ENCODE results near the gene ZSWIM8.
"Not testable (repeated sequence)": the region's sequence is repeated elsewhere in the genome, so short reads cannot be mapped to it uniquely, and the experiment has no call there.

ZSWIM8 gene

GRCh38 chr10:73814276-73814895, 29.0 kb downstream of the ZSWIM8 start:
- DNase-seq (ENCODE audit: low spot score): no peak

- no peak for DNase-seq (ENCODE audit: low spot score)
These were observed 29.7 kb downstream of the ZSWIM8 start for GRCh38 chr10:73814896-73815718.

GRCh38 chr10:73815719-73816030, 30.3 kb downstream of the ZSWIM8 start:
- DNase-seq (ENCODE audit: low spot score): no peak

- no peak for DNase-seq (ENCODE audit: low spot score)
These were observed 31.7 kb downstream of the ZSWIM8 start for GRCh38 chr10:73816917-73817729.

GRCh38 chr10:73817826-73818225, 32.4 kb downstream of the ZSWIM8 start:
- no peak for DNase-seq (ENCODE audit: low spot score)

- DNase-seq (ENCODE audit: low spot score): no peak
These were observed 33.0 kb downstream of the ZSWIM8 start for GRCh38 chr10:73818402-73818801.

- no peak for DNase-seq (ENCODE audit: low spot score)
These were observed 33.7 kb downstream of the ZSWIM8 start for GRCh38 chr10:73819081-73819480.

- DNase-seq (ENCODE audit: low spot score): no peak
These were observed 34.2 kb downstream of the ZSWIM8 start for GRCh38 chr10:73819513-73820093.

- DNase-seq (ENCODE audit: low spot score): no peak
These were observed 38.0 kb downstream of the ZSWIM8 start for GRCh38 chr10:73823391-73823790.

GRCh38 chr10:73824146-73824725, 38.8 kb downstream of the ZSWIM8 start:
- no peak for DNase-seq (ENCODE audit: low spot score)

- no peak for DNase-seq (ENCODE audit: low spot score)
These were observed 42.1 kb downstream of the ZSWIM8 start for GRCh38 chr10:73827346-73828089.

GRCh38 chr10:73828161-73828560, 42.8 kb downstream of the ZSWIM8 start:
- DNase-seq (ENCODE audit: low spot score): no peak

GRCh38 chr10:73829090-73829489, 43.7 kb downstream of the ZSWIM8 start:
- not testable (repeated sequence) for DNase-seq (ENCODE audit: low spot score)

- DNase-seq (ENCODE audit: low spot score): no peak
These were observed 51.1 kb downstream of the ZSWIM8 start for GRCh38 chr10:73836427-73836980.

GRCh38 chr10:73837072-73837471, 51.7 kb downstream of the ZSWIM8 start:
- DNase-seq (ENCODE audit: low spot score): no peak

GRCh38 chr10:73838008-73838567, 52.7 kb downstream of the ZSWIM8 start:
- DNase-seq (ENCODE audit: low spot score): no peak

- DNase-seq (ENCODE audit: low spot score): no peak
These were observed 53.4 kb downstream of the ZSWIM8 start for GRCh38 chr10:73838827-73839226.

GRCh38 chr10:73839276-73839966, 54.0 kb downstream of the ZSWIM8 start:
- no peak for DNase-seq (ENCODE audit: low spot score)

GRCh38 chr10:73840056-73840402, 54.6 kb downstream of the ZSWIM8 start:
- no peak for DNase-seq (ENCODE audit: low spot score)

GRCh38 chr10:73840403-73841060, 55.1 kb downstream of the ZSWIM8 start:
- no peak for DNase-seq (ENCODE audit: low spot score)

All from CD4-positive, alpha-beta T cell treated with Interleukin-15 for 4 hours (primary cell).